Naive thymus-derived CD4-positive, alpha-beta T cell (primary cell): Measurements from ENCODE around the gene DRAP1. TPM values are rescaled to one million over a fixed set of nuclear protein-coding genes. Genes with fewer than 3 reads are reported as not detected.

ENCODE experiments used
- ATAC-seq: fragments of 150-1000 bp; cut with Tn5 transposase; 2 replicates; pipeline ENCODE4 v1.10.0; 2021; ENCODE audit warnings: mild to moderate bottlenecking, moderate library complexity
- CTCF ChIA-PET: fragments of 350-600 bp; sonication (Branson Sonifier 250); formaldehyde crosslinking; loops from one replicate; lab custom pipeline; 2021; ENCODE audit warnings: antibody characterized with exemption; lab: Charles Lee
- POLR2A ChIA-PET: fragments of 350-600 bp; sonication (Branson Sonifier 250); formaldehyde crosslinking; loops from one replicate; lab custom pipeline; 2021; ENCODE audit warnings: antibody characterized with exemption, inconsistent platforms; lab: Charles Lee
- DNase-seq, 9 donors: peaks; one replicate each; pipeline versions ENCODE4 v3.0.0 to v3.0.0-alpha.2; 2020 to 2022; ENCODE audit warnings: mixed read lengths in 1 of 9
- H3K27ac ChIP-seq: one replicate; pipeline ENCODE4 v1.7.0; 2013; ENCODE audit warnings: mild to moderate bottlenecking, low read depth, low read length, moderate library complexity
- H3K27me3 ChIP-seq, 2 donors: one replicate each; pipeline ENCODE4 v1.7.0; 2013; ENCODE audit warnings: low read length in 2 of 2, mild to moderate bottlenecking in 2 of 2, moderate library complexity in 2 of 2; ENCODE audit not compliant: control insufficient read depth in 2 of 2, insufficient read depth in 2 of 2
- H3K36me3 ChIP-seq, 3 experiments: 1 replicate in 2 of 3; 2 replicates in 1 of 3; pipeline ENCODE4 v1.7.0; 2013; ENCODE audit warnings: low read length in 3 of 3, mild to moderate bottlenecking in 3 of 3, moderate library complexity in 1 of 3; ENCODE audit not compliant: insufficient read depth in 3 of 3, control insufficient read depth in 2 of 3
- H3K4me1 ChIP-seq, 2 donors: one replicate each; pipeline ENCODE4 v1.7.0; 2013; ENCODE audit warnings: low read length in 2 of 2, mild to moderate bottlenecking in 2 of 2, moderate library complexity in 1 of 2; ENCODE audit not compliant: control insufficient read depth in 2 of 2, insufficient read depth in 2 of 2
- H3K4me3 ChIP-seq: 2 replicates; pipeline ENCODE4 v1.7.0; 2013; ENCODE audit warnings: mild to moderate bottlenecking, low read length
- H3K9me3 ChIP-seq, 3 experiments: 1 replicate in 2 of 3; 2 replicates in 1 of 3; pipeline ENCODE4 v1.7.0; 2013; ENCODE audit warnings: low read length in 3 of 3; ENCODE audit not compliant: control insufficient read depth in 2 of 3
- H3K27ac Mint-ChIP-seq, 9 donors: one replicate each; pipeline ENCODE4 v1.8.0; 2020 to 2022; ENCODE audit warnings: mixed read lengths in 9 of 9, mild to moderate bottlenecking in 8 of 9, moderate library complexity in 5 of 9, inconsistent platforms in 2 of 9
- H3K27me3 Mint-ChIP-seq, 5 donors: one replicate each; pipeline ENCODE4 v1.8.0; 2021 to 2022; ENCODE audit warnings: mixed read lengths in 5 of 5, mild to moderate bottlenecking in 1 of 5
- H3K36me3 Mint-ChIP-seq, 5 donors: one replicate each; pipeline ENCODE4 v1.8.0; 2020 to 2022; ENCODE audit warnings: mixed read lengths in 5 of 5, mild to moderate bottlenecking in 3 of 5, inconsistent platforms in 1 of 5
- H3K4me1 Mint-ChIP-seq, 7 donors: one replicate each; pipeline ENCODE4 v1.8.0; 2020 to 2022; ENCODE audit warnings: mixed read lengths in 7 of 7, mild to moderate bottlenecking in 3 of 7, inconsistent platforms in 1 of 7
- H3K4me3 Mint-ChIP-seq, 10 donors: one replicate each; pipeline ENCODE4 v1.8.0; 2020 to 2022; ENCODE audit warnings: mild to moderate bottlenecking in 10 of 10, mixed read lengths in 10 of 10, moderate library complexity in 6 of 10, inconsistent platforms in 2 of 10
- H3K9me3 Mint-ChIP-seq, 11 donors: one replicate each; pipeline ENCODE4 v1.8.0; 2020 to 2022; ENCODE audit warnings: mixed read lengths in 11 of 11, mild to moderate bottlenecking in 4 of 11, inconsistent platforms in 1 of 11, moderate library complexity in 1 of 11
- intact Hi-C, 2 donors: fragments of 100-400 bp; cut with micrococcal nuclease; formaldehyde crosslinking; loops; one replicate each; pipeline ENCODE4 v1.15.1; 2023
- polyA plus RNA-seq, 2 donors: library from polyadenylated mRNA; unstranded; fragments of 300-500 nt; fragmentation: Illumina TruSeq; gene quantifications; one replicate each; pipeline ENCODE4 v1.2.3, GENCODE V29; 2021
- total RNA-seq, 6 experiments: library from RNA in 5 of 6; stranded (reverse) in 5 of 6; gene quantifications; 1 replicate in 5 of 6; 2 replicates in 1 of 6; pipeline ENCODE4 v1.2.3 and lab custom pipeline; 2021 to 2026

Gene DRAP1
- total and polyA plus RNA-seq, 7 experiments from 2014 or later, result 72.6 to 166 (median 82.7) TPM

GRCh38 chr11:65907878-65908277, 11.3 kb upstream of the DRAP1 start:
- Histone ChIP-seq H3K36me3 (no peaks in the 10 kb centered on the region), H3K4me3 (no peak overlapping the region), H3K4me1 (no peaks in the 10 kb centered on the region), H3K27me3 (no peaks in the 10 kb centered on the region), H3K27ac (no peak overlapping the region), H3K9me3 (no peaks in the 10 kb centered on the region)
- H3K9me3 Mint-ChIP-seq, result no peaks in the 10 kb centered on the region
- DNase-seq (no peak), ATAC-seq (no peak)
- POLR2A ChIA-PET, result interaction anchor here (0.6 to 4.2 kb wide), 4 partner anchors 10 to 39 kb away, joined by 3 to 27 read pairs (median 6); partner anchors contain the start of genes C11orf68, CCDC85B and FIBP
- CTCF ChIA-PET, result no interaction called here
- H3K4me3 Mint-ChIP-seq, result no peak overlapping the region
- intact Hi-C loops, result loop anchor here in 1 of 2 donors (10.0 kb wide), 1 partner anchor 147 kb away; the partner anchor contains the start of gene SF3B2
- H3K4me1 Mint-ChIP-seq, result peaks cover 0 to 11% (median 3%) of the 10 kb centered on the region in 7 donors
- H3K27me3 Mint-ChIP-seq, result peaks cover 0 to 23% (median 5%) of the 10 kb centered on the region in 5 donors
- H3K36me3 Mint-ChIP-seq, result no peaks in the 10 kb centered on the region
- no peak overlapping the region for H3K27ac Mint-ChIP-seq

- no peaks in the 10 kb centered on the region for H3K27me3 ChIP-seq
- no peak for ATAC-seq
- H3K4me3 ChIP-seq, result no peak overlapping the region
- Mint-ChIP-seq H3K27me3 (peaks cover 0 to 9% (median 0%) of the 10 kb centered on the region in 5 donors), H3K27ac (peak overlapping the region in 1 of 9 donors; percentile 5), H3K36me3 (peaks cover 0 to 13% (median 0%) of the 10 kb centered on the region in 5 donors), H3K4me1 (peaks cover 18 to 30% (median 21%) of the 10 kb centered on the region in 7 donors), H3K9me3 (no peaks in the 10 kb centered on the region), H3K4me3 (no peak overlapping the region)
- ChIA-PET CTCF (interaction anchor here (0.9 to 1.3 kb wide), 3 partner anchors 11 to 27 kb away, joined by 3 to 4 read pairs (median 3); partner anchors contain the start of gene CCDC85B), POLR2A (interaction anchor here (0.9 to 3.3 kb wide), 3 partner anchors 11 to 49 kb away, joined by 3 to 18 read pairs (median 7); partner anchors contain the start of genes CCDC85B, FIBP, FOSL1 and SART1)
- H3K27ac ChIP-seq, result no peak overlapping the region
- intact Hi-C loops, result no loop called here
- H3K9me3 ChIP-seq, result no peaks in the 10 kb centered on the region
- DNase-seq, result no peak
- H3K4me1 ChIP-seq, result peaks cover 2 to 5% of the 10 kb centered on the region in 2 donors
- H3K36me3 ChIP-seq, result peaks cover 0 to 4% (median 0%) of the 10 kb centered on the region in 3 experiments
Measured at GRCh38 chr11:65911682-65912568, 7.3 kb upstream of the DRAP1 start.

GRCh38 chr11:65912845-65913244, 6.4 kb upstream of the DRAP1 start:
- CTCF ChIA-PET, result no interaction called here

GRCh38 chr11:65915101-65915820, 4.0 kb upstream of the DRAP1 start:
- Mint-ChIP-seq H3K9me3 (no peaks in the 10 kb centered on the region), H3K27ac (peak overlapping the region in 6 of 9 donors; percentile 7 to 70 (median 32)), H3K36me3 (peaks cover 0 to 19% (median 0%) of the 10 kb centered on the region in 5 donors), H3K4me3 (peak overlapping the region in 7 of 10 donors; percentile 10 to 46 (median 29)), H3K4me1 (peaks cover 24 to 37% (median 27%) of the 10 kb centered on the region in 7 donors), H3K27me3 (peaks cover 0 to 2% (median 0%) of the 10 kb centered on the region in 5 donors)
- no peaks in the 10 kb centered on the region for H3K9me3 ChIP-seq
- DNase-seq (no peak), ATAC-seq (no peak)
- intact Hi-C loops, result no loop called here
- POLR2A ChIA-PET, result interaction anchor here (0.6 to 2.8 kb wide), 8 partner anchors 8 to 55 kb away, joined by 3 to 17 read pairs (median 3); partner anchors contain the start of genes CCDC85B and MUS81
- CTCF ChIA-PET, result interaction anchor here (0.7 to 1.1 kb wide), 3 partner anchors 26 to 31 kb away, joined by 3 to 5 read pairs (median 4); no protein-coding TSS in a partner anchor
- peaks cover 16 to 20% of the 10 kb centered on the region in 2 donors for H3K4me1 ChIP-seq
- H3K36me3 ChIP-seq, result peaks cover 0 to 7% (median 0%) of the 10 kb centered on the region in 3 experiments
- H3K27me3 ChIP-seq, result no peaks in the 10 kb centered on the region
- no peak overlapping the region for H3K27ac ChIP-seq
- no peak overlapping the region for H3K4me3 ChIP-seq

More at GRCh38 chr11:65912845-65913244, 6.4 kb upstream of the DRAP1 start:
- POLR2A ChIA-PET, result interaction anchor here (2.3 to 3.3 kb wide), 2 partner anchors 12 to 23 kb away, joined by 7 to 18 read pairs; partner anchors contain the start of genes CCDC85B, FIBP and FOSL1
- DNase-seq, result no peak
- Histone ChIP-seq H3K9me3 (no peaks in the 10 kb centered on the region), H3K27me3 (no peaks in the 10 kb centered on the region), H3K36me3 (peaks cover 0 to 7% (median 0%) of the 10 kb centered on the region in 3 experiments), H3K27ac (no peak overlapping the region), H3K4me1 (peaks cover 11 to 13% of the 10 kb centered on the region in 2 donors), H3K4me3 (no peak overlapping the region)
- H3K27me3 Mint-ChIP-seq, result peaks cover 0 to 8% (median 0%) of the 10 kb centered on the region in 5 donors
- peaks cover 23 to 35% (median 26%) of the 10 kb centered on the region in 7 donors for H3K4me1 Mint-ChIP-seq
- intact Hi-C loops, result no loop called here
- no peaks in the 10 kb centered on the region for H3K9me3 Mint-ChIP-seq
- ATAC-seq, result no peak
- peaks cover 0 to 16% (median 0%) of the 10 kb centered on the region in 5 donors for H3K36me3 Mint-ChIP-seq
- no peak overlapping the region for H3K4me3 Mint-ChIP-seq
- no peak overlapping the region for H3K27ac Mint-ChIP-seq

- Mint-ChIP-seq H3K27ac (peak overlapping the region in 2 of 9 donors; percentile 84 to 87), H3K27me3 (peaks cover 0 to 2% (median 0%) of the 10 kb centered on the region in 5 donors), H3K4me1 (peaks cover 24 to 42% (median 29%) of the 10 kb centered on the region in 7 donors), H3K4me3 (peak overlapping the region in 2 of 10 donors; percentile 52 to 72), H3K9me3 (no peaks in the 10 kb centered on the region), H3K36me3 (peaks cover 0 to 21% (median 0%) of the 10 kb centered on the region in 5 donors)
- H3K4me1 ChIP-seq, result peaks cover 22 to 26% of the 10 kb centered on the region in 2 donors
- peaks cover 0 to 12% (median 0%) of the 10 kb centered on the region in 3 experiments for H3K36me3 ChIP-seq
- no peaks in the 10 kb centered on the region for H3K9me3 ChIP-seq
- intact Hi-C loops, result no loop called here
- no peaks in the 10 kb centered on the region for H3K27me3 ChIP-seq
- CTCF ChIA-PET, result interaction anchor here (0.7 kb wide), 1 partner anchor 31 kb away, joined by 4 read pairs; no protein-coding TSS in a partner anchor
- H3K27ac ChIP-seq, result no peak overlapping the region
- no peak for DNase-seq
- ATAC-seq, result no peak
- POLR2A ChIA-PET, result interaction anchor here (1.0 to 2.8 kb wide), 4 partner anchors 12 to 25 kb away, joined by 3 to 17 read pairs (median 4); partner anchors contain the start of gene CCDC85B
- no peak overlapping the region for H3K4me3 ChIP-seq
Measured at GRCh38 chr11:65915821-65916251, 3.4 kb upstream of the DRAP1 start.
